ENCODE results near the gene RPS13.
"Not testable (repeated sequence)": the region's sequence is repeated elsewhere in the genome, so short reads cannot be mapped to it uniquely, and the experiment has no call there.

The RPS13 gene

DNA sequence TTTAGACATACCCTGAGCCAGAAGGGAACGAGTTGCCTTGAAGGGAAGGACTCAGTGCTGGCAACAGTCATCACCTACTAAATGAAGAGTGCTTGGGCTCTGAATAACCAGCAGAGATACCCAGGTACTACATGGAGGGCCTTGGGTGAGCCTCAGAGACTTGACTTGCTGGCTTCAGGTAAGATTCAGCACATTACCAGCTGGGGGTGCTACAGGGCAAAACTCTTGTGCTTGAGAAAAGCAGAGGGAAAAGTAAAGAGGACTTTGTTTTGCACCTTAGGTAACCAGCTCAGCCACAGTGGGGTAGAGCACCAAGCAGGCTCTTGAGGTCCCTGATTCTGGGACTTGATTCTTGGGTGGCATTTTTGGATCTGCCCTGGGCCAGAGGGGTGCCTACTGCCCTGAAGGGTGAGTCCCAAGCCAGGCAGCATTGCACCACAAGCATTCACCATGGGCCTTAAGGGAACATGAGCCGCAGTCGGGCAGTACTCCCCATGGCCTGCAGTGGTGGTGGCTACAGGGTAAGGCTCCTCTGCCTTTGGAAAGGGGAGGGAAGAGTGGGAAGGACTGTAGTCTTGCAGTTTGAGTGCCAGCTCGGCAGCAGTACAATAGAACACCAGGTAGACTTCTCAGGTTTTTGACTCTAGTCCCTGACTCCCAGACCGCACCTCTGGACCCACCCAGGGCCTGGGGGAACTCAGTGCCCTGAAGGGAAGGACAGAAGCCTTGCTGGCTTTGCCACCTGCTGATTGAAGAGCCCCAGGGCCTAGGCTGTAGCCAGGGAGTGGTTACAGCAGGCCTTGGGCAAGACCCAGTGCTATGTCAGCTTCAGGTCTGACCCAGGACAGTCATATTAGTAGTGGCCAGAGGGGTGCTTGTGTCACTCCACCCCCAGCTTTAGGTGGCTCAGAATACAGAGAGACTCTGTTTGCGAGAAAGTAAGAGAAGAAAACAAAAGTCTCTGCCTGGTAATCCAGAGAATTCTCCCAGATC, 40.5 kb downstream of the RPS13 start:
- no peak for DNase-seq (ENCODE audit: low read depth)

DNA sequence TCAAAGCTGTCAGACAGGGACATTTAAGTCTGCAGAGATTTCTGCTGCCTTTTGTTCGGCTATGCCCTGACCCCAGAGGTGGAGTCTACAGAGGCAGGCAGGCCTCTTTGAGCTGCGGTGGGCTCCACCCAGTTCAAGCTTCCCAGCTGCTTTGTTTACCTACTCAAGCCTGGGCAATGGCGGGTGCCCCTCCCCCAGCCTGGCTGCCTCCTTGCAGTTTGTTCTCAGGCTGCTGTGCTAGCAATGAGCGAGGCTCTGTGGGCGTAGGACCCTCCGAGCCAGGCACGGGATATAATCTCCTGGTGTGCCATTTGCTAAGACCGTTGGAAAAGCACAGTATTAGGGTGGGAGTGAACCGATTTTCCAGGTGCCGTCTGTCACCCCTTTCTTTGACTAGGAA, 43.4 kb downstream of the RPS13 start:
- not testable (repeated sequence) for DNase-seq (ENCODE audit: low read depth)

DNA sequence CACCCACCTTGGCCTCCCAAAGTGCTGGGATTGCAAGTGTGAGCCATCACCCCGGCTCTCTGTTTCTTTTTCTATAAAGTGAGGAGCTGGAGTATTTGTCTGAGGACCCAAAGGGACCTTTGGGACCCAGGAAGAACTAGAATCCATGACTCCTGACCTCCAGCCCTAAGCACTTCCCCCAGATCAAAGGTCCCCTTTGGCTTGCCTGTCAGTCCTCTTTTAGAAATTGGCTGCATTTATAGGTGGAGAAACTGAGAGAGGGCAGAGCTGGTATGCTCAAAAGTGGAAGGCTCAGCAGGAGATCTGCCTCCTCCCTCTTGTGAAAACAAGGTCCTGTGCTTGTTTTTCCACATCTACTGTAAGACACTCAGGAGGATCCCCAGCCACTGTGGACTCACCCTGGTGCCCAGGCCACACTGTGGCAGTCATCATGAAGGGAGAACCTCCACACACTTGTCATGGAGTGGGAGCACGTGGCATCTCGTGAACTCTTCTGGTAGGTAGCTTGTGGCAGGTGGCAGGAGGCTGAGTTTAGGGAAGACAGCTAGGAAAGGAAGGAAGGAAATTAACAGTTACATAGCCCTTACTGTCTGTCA, 50.9 kb downstream of the RPS13 start:
- no peak for DNase-seq (ENCODE audit: low read depth)

DNA sequence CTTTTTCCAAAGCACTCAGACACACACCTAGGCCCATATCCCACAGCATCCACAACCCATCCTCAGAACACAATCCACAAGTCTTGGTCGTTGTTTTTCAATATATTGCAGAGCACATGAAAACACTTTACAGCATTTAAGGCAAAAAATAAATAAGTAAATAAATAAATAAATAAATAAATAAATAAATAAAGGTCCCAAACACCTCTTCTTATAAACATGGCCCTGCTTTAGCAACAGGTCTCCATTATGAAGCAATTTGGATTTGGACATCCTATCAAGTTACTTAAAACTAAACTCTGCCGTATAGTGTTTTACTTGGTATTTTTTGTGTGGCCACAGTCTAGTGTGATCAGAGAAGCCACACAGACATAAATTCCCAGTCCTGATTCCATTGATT, 52.5 kb downstream of the RPS13 start:
- DNase-seq (ENCODE audit: low read depth) = no peak

Measured in activated T-helper 9 cell treated with anti-CD3 and anti-CD28 coated beads, Interleukin-2, amount 50 U/mL, for 16 hours (primary cell).